ENCODE results near the gene IQCK.
"Not testable (repeated sequence)": the region's sequence is repeated elsewhere in the genome, so short reads cannot be mapped to it uniquely, and the experiment has no call there.

Gene IQCK

GRCh38 chr16:19760356-19761060 lies 42.4 kb downstream of the IQCK start:
- DNase-seq: no peak

GRCh38 chr16:19765860-19766553 lies 47.9 kb downstream of the IQCK start:
- no peak for DNase-seq

- DNase-seq: no peak
Observed at GRCh38 chr16:19766554-19766884, 48.4 kb downstream of the IQCK start.

GRCh38 chr16:19766988-19767387 lies 48.9 kb downstream of the IQCK start:
- no peak for DNase-seq

GRCh38 chr16:19767497-19767896 lies 49.4 kb downstream of the IQCK start:
- no peak for DNase-seq

GRCh38 chr16:19769239-19769638 lies 51.2 kb downstream of the IQCK start:
- DNase-seq: no peak

- no peak for DNase-seq
Observed at GRCh38 chr16:19771040-19771439, 53.0 kb downstream of the IQCK start.

GRCh38 chr16:19771796-19772195 lies 53.7 kb downstream of the IQCK start:
- no peak for DNase-seq

- no peak for DNase-seq
Observed at GRCh38 chr16:19774024-19774423, 56.0 kb downstream of the IQCK start.

- DNase-seq: no peak
Observed at GRCh38 chr16:19776147-19776546, 58.1 kb downstream of the IQCK start.

GRCh38 chr16:19776565-19776964 lies 58.5 kb downstream of the IQCK start:
- no peak for DNase-seq

- DNase-seq: no peak
Observed at GRCh38 chr16:19780321-19780720, 62.2 kb downstream of the IQCK start.

- DNase-seq: no peak
Observed at GRCh38 chr16:19781226-19781625, 63.2 kb downstream of the IQCK start.

GRCh38 chr16:19783363-19784182 lies 65.5 kb downstream of the IQCK start:
- no peak for DNase-seq

- no peak for DNase-seq
Observed at GRCh38 chr16:19784183-19784736, 66.2 kb downstream of the IQCK start.

- DNase-seq: no peak
Observed at GRCh38 chr16:19785081-19785480, 67.0 kb downstream of the IQCK start.

GRCh38 chr16:19785512-19786130 lies 67.5 kb downstream of the IQCK start:
- no peak for DNase-seq

- not testable (repeated sequence) for DNase-seq
Observed at GRCh38 chr16:19801369-19801768, 83.3 kb downstream of the IQCK start.

- not testable (repeated sequence) for DNase-seq
Observed at GRCh38 chr16:19801824-19802223, 83.8 kb downstream of the IQCK start.

GRCh38 chr16:19802612-19803011 lies 84.5 kb downstream of the IQCK start:
- no peak for DNase-seq

GRCh38 chr16:19804538-19805323 lies 86.7 kb downstream of the IQCK start:
- DNase-seq: peak; percentile 15

- DNase-seq: no peak
Observed at GRCh38 chr16:19805459-19806162, 87.5 kb downstream of the IQCK start.
